ENCODE data around the gene FNDC3B.

The FNDC3B gene

DNA sequence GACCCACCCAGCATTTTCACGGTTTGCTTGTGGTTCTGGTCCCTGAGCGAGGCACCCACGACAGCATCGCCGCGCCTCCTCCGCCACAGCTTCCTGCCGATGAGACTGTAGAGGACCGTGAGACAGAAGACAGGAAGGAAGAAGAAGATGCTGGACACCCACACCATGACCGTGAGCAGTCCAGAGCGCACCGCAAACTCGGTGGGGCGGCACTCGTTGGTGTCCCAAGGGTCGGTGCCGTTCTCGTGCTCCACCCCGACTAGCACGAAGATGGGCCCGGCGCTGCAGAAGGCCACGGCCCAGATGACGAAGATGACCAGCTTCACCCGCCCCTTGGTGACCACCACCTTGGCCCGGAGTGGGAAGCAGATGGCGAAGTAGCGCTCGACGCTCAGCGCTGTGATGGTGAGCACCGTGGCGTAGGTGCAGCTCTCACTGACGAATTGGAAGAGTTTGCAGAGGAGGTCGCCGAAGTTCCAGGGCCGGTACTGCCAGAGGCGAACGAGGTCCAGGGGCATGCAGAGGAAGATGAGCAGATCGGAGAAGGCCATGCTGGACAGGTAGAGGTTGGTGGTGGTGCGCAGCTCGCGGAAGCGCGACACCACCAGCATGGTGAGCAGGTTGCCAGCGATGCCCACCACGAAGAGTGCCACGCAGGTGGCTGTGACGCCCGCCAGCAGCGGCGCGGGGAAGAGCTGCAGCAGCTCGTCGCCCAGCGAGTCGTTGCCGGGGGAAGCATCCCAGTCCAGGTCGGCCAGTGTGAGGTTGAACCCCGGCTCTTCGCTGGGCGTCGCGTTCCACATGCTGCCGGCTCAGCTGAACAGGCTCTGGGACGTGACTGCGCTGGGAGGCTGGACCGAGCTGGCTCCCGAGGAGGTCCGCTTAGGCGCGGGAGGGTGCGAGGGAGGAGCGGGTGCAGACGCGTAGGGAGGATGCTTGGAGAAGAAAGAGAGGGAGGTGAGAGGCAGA, 408.5 kb downstream of the FNDC3B start, which contains the start of gene GHSR:
Gene GHSR, minus strand, starts transcription at position 846 of the 969 bp plus-strand sequence. Its CDS starts 43 bp downstream, at position 803.
- TF ChIP-seq TCF12 (IDR thresholded peaks at IDR 0.05; ENCODE audit: low read depth) (no peak), FOXM1 (IDR thresholded peaks at IDR 0.05; ENCODE audit: borderline replicate concordance, low read depth) (no peak), EGR1 (IDR thresholded peaks at IDR 0.05) (no peak), REST (IDR thresholded peaks at IDR 0.05; ENCODE audit: low read depth) (no peak), EP300 (IDR thresholded peaks at IDR 0.05; ENCODE audit: borderline replicate concordance) (no peak), CREB1 (IDR thresholded peaks at IDR 0.05; ENCODE audit: low read depth) (no peak), TAF1 (IDR thresholded peaks at IDR 0.05; ENCODE audit: low read depth) (no peak), ZBTB7A (IDR thresholded peaks at IDR 0.05; ENCODE audit: low read depth) (no peak), YY1 (IDR thresholded peaks at IDR 0.05; ENCODE audit: low read depth) (no peak), CEBPB (IDR thresholded peaks at IDR 0.05) (no peak), RAD21 (IDR thresholded peaks at IDR 0.05; ENCODE audit: low read depth) (no peak), TEAD4 (IDR thresholded peaks at IDR 0.05) (no peak), MAX (IDR thresholded peaks at IDR 0.05) (no peak), NFIC (IDR thresholded peaks at IDR 0.05) (no peak)
- TF ChIP-seq, protein P1, sequence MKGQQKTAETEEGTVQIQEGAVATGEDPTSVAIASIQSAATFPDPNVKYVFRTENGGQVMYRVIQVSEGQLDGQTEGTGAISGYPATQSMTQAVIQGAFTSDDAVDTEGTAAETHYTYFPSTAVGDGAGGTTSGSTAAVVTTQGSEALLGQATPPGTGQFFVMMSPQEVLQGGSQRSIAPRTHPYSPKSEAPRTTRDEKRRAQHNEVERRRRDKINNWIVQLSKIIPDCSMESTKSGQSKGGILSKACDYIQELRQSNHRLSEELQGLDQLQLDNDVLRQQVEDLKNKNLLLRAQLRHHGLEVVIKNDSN (IDR thresholded peaks at IDR 0.05): no peak

DNA sequence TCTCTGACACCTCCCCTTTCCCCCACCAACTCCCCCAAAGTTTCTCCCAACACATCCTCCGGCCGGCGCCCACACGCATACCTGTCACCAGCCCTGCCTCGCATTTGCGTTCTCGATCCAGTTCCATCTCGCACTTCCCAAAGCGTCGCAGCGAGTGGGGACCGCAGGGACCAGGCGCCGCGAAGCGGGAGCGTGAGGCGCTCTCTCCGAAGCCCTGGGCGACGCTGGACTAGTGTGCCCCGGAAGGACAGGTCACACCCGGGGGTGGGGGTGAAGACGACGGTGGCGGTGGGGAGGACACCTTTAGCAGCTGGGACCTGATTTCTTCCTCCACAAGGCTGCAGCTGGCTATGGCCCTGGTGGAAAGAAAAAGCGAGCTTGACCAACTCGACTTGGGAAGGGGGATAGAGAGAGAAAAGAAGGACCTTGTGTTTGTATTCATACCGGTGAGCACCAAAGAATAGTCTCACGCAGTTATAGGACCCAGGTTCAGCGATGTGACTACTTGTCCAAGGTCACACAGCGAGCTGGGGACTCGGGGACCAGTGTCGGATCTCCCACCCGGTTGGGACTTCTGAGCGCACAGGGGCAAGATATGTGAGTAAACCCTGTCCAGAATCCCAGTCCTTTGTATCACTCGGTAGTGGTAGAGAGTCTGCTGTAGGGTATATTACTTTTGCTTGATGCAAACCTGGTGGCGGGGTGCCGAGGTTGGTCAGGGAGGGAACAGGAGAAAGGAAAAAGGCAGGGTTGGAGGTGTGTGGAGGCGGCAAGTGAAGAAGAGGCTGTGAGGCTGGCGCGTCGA, 409.5 kb downstream of the FNDC3B start:
- TF ChIP-seq, protein P1 (IDR thresholded peaks at IDR 0.05): no peak
- no peak for TF ChIP-seq EP300 (IDR thresholded peaks at IDR 0.05; ENCODE audit: borderline replicate concordance)

DNA sequence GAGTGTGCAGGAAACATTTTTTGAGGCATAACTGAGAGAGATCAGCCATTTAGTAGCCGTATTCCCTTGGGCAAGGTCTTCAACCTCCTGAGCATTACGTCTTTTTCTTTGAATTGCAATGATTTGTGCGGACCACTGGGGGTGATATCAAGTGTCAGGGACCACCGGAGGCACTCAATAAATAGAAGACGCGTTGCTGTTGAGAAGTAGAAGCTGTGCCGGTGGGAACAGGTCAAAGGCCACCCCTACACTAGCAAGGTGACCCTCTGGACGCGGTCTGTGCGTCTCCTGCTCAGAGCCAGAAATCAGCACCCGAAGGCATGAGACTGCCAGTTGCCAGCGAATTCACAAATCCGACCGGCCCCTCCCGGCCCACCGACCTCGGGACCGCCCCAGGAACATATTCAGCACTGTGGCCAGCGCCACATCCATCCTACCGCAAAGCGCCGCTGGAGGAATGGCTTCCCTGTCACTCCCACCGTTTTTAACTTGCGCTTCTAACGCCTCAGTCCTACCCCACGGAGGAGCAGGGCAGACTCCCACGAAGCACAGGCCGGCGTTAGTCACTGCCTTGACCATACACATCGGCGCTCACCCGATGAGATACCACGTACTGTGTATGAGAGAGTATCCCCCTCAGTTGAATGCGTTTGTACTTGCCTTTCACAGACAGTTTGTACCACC, 410.2 kb downstream of the FNDC3B start:
- TF ChIP-seq ZBTB7A (IDR thresholded peaks at IDR 0.05; ENCODE audit: low read depth) (peak; percentile 65; the same call in 1 of the 2 replicates), NFIC (IDR thresholded peaks at IDR 0.05) (no peak), MAX (IDR thresholded peaks at IDR 0.05) (peak; percentile 43; the same call in 1 of the 2 replicates), FOXM1 (IDR thresholded peaks at IDR 0.05; ENCODE audit: borderline replicate concordance, low read depth) (no peak), REST (IDR thresholded peaks at IDR 0.05; ENCODE audit: low read depth) (peak; percentile 98), EGR1 (IDR thresholded peaks at IDR 0.05) (no peak), CREB1 (IDR thresholded peaks at IDR 0.05; ENCODE audit: low read depth) (no peak), RAD21 (IDR thresholded peaks at IDR 0.05; ENCODE audit: low read depth) (peak; percentile 38; the same call in 1 of the 2 replicates), CEBPB (IDR thresholded peaks at IDR 0.05) (no peak), EP300 (IDR thresholded peaks at IDR 0.05; ENCODE audit: borderline replicate concordance) (no peak), TEAD4 (IDR thresholded peaks at IDR 0.05) (peak; percentile 58), YY1 (IDR thresholded peaks at IDR 0.05; ENCODE audit: low read depth) (peak; percentile 84), TAF1 (IDR thresholded peaks at IDR 0.05; ENCODE audit: low read depth) (no peak), TCF12 (IDR thresholded peaks at IDR 0.05; ENCODE audit: low read depth) (no peak)
- TF ChIP-seq, protein P1 (IDR thresholded peaks at IDR 0.05): no peak

Data from Ishikawa (cell line).